NOMO-1 (cell line): ENCODE data around the gene EYS.
"Not testable (repeated sequence)": the region's sequence is repeated elsewhere in the genome, so short reads cannot be mapped to it uniquely, and the experiment has no call there.

Source experiments
- DNase-seq, 2 experiments: peaks; one replicate each; lab custom pipeline; 2025; ENCODE audit not compliant: unreplicated experiment in 2 of 2; lab: John Stamatoyannopoulos, UW

EYS gene

GRCh38 chr6:65637289-65638046 is 69.6 kb downstream of the EYS start:
- no peak for DNase-seq

GRCh38 chr6:65633501-65633900 is 73.5 kb downstream of the EYS start:
- peak; percentile 23 to 73 for DNase-seq

GRCh38 chr6:65631711-65632110 is 75.3 kb downstream of the EYS start:
- DNase-seq: no peak

- DNase-seq: not testable (repeated sequence)
These were observed 79.5 kb downstream of the EYS start for GRCh38 chr6:65627434-65627999.

GRCh38 chr6:65627015-65627414 is 80.0 kb downstream of the EYS start:
- DNase-seq: peak in 1 of 2 experiments; percentile 2

- no peak for DNase-seq
These were observed 83.5 kb downstream of the EYS start for GRCh38 chr6:65623566-65623965.

GRCh38 chr6:65610746-65611145 is 96.3 kb downstream of the EYS start:
- no peak for DNase-seq

- DNase-seq: no peak
These were observed 111.5 kb downstream of the EYS start for GRCh38 chr6:65595540-65595939.

GRCh38 chr6:65570340-65570739 is 136.7 kb downstream of the EYS start:
- DNase-seq: no peak

GRCh38 chr6:65569505-65569904 is 137.5 kb downstream of the EYS start:
- no peak for DNase-seq

GRCh38 chr6:65569056-65569455 is 138.0 kb downstream of the EYS start:
- not testable (repeated sequence) for DNase-seq

- peak in 1 of 2 experiments; percentile 34 for DNase-seq
These were observed 140.9 kb downstream of the EYS start for GRCh38 chr6:65566117-65566516.

- no peak for DNase-seq
These were observed 149.0 kb downstream of the EYS start for GRCh38 chr6:65558071-65558470.

GRCh38 chr6:65557224-65557623 is 149.8 kb downstream of the EYS start:
- DNase-seq: no peak

GRCh38 chr6:65546894-65547293 is 160.1 kb downstream of the EYS start:
- no peak for DNase-seq

- DNase-seq: no peak
These were observed 161.1 kb downstream of the EYS start for GRCh38 chr6:65545920-65546319.

- DNase-seq: no peak
These were observed 168.4 kb downstream of the EYS start for GRCh38 chr6:65538644-65539043.

- no peak for DNase-seq
These were observed 169.4 kb downstream of the EYS start for GRCh38 chr6:65537600-65537999.

- DNase-seq: no peak
These were observed 175.5 kb downstream of the EYS start for GRCh38 chr6:65531533-65531932.

GRCh38 chr6:65524232-65524631 is 182.8 kb downstream of the EYS start:
- no peak for DNase-seq

GRCh38 chr6:65505736-65506135 is 201.3 kb downstream of the EYS start:
- DNase-seq: no peak

- DNase-seq: no peak
These were observed 206.0 kb downstream of the EYS start for GRCh38 chr6:65501045-65501444.
